Measurements from ENCODE around the gene P4HA2.

GRCh38 chr5:132215329-132215728, 12.3 kb downstream of the P4HA2 start:
- no peak for TF ChIP-seq CTCF (conservative IDR thresholded peaks at IDR 0.05; ENCODE audit: low read length)
- TF ChIP-seq EZH2phosphoT487 (IDR thresholded peaks at IDR 0.05; ENCODE audit: borderline replicate concordance, low read depth, low read length), result no peak
